Fibroblast of peridontal ligament (primary cell): ENCODE measurements around the gene EHBP1.

Experiments used
- DNase-seq: peaks from one replicate; pipeline ENCODE4 v3.0.0-alpha.2; 2010; ENCODE audit errors: extremely low read depth

The EHBP1 gene

DNA sequence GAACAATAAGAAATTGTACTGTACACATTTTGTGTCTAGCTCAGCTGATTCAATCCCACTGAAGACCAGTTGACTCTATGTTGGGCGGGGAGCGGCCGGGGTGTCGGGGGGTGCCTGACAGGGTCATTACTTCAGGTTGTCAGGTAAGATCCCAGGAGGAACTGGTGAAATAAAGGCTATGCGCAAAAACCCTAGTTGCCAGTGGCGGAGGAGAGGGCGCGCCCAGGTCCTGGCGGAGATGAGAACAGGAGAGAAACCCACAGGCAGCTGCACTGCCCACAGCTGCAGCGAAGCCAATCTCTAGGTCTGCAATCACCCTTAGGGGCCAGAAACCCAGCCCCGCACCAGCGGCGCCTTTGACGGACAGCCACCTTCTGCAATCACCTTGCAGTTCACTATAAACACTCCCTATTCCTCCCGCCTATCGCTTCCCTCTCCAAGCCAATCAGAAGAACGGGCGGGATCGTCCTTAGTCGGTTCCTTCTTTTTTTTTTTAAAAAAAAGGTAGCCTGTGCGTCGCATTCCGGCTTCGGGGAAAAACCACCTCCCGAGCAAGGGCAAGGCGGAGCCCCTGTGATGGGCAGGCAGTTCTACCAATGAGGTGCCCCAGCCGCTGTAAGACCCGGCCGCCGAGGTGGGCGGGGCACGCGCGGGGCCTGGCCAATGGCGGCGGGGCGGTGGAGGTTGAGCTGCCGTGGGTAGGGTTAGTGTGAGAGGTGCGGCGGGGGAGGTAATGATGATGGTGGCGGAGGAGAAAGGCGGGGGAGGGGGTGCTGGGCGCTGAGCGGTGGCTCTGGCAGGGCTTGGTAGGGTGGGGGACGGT lies at the start of gene EHBP1:
Gene EHBP1, plus strand, starts transcription at position 707 of the 823 bp plus-strand sequence. CDS start 1,479 bp downstream, outside the sequence.
- peak; percentile 100 for DNase-seq

DNA sequence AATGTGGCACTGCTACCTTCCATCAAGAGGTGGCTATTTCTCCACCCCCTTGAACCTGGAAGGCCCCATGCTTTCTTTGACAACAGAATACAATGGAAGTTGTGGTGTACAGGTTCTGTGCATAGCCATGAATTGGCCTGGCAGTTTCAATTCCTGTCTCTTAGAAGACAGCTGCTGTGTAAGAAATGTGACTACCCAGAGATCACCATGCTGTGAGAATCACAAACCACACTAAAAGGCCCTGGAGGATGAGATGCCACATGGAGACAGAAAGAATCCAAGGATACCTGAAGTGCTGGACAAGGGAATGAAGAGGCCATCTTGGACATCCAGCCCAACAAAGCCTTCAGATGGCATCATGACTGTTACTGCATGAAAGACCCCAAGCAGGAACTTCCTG lies 47.7 kb upstream of the EHBP1 start:
- DNase-seq = no peak

DNA sequence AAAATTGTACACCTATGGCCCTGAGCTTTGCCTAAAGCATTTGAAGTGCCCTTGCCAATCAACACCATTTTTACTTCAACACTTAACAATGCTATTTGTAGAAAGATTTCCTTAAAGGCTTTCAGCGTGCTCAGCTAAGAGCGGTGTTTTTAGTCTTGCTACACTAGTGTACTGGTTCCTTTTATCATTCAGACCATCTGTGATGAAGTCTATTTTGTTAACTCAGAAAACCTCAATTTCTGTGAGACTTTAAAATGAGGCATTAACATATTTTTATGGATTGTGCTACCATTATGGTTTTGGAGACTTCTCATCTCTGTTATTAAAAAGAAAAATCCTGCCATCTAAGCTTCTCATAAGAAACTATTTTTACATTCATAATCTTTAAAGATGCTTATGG lies 46.6 kb upstream of the EHBP1 start:
- DNase-seq = no peak

DNA sequence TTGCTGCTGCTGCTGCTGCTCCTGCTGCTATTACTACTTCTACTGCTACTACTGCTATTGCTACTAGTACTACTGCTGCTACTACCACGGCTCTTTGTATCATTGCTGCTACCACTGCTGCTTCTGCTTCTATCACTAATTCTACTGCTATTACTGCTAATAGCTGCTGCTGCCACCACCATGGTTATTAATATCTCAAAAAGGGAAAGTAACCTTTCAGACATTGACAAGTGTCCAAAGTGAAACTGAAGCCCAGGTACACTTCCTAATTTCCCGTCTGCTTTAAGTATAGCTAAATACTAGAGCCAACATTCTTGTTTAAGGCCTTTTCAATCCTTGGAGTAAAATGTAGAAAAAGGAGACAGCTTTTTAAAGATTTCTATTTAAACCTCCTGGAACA lies 45.4 kb upstream of the EHBP1 start:
- no peak for DNase-seq

DNA sequence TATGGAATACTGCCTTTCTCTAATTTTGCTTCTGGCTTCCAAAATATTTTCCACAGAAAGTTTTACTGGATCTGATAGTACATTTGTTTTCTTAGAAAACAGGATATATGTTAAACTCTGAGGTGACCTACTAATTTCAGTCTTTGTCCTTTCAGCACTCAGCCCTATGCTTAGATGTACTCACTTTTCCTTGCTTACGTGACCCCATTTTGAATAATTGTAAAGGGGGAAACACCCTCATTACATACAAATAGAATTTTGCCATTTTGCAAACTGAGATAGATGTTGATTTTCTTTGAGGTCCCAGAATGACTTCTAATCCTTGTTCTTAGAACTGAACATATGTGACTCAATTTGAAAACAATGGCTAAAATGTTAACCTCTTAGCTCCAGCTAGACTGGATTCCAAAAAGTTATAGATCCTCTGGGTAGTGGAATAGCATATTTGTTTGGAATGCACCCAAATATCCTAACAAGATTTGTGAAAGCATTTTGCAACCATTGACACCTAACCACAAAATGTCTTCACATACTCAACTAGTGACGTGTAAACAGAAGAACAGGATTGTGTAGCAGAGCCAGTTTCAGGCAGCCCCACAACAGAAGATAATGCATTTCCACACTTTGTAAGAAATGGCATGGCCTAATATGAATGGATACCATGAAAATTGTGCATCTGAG lies 44.8 kb upstream of the EHBP1 start:
- peak; percentile 99 for DNase-seq

DNA sequence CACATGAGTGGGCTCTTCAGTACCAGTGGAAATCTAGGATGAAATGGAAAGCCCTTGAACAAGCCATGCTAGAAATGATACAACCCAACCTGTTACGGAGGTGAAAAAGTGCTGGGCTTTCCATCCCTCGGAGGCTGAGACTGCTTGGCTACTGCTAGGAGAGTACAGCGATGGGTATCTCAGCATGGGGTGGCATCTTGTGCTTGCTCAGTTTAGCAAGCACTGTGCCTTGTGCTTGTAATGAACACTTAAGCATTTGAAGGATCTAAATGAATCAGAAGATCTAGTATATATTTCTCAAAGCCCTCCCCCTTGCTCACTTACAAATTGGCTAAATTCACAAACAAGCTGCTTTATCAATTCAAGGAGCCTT lies 44.3 kb upstream of the EHBP1 start:
- no peak for DNase-seq

DNA sequence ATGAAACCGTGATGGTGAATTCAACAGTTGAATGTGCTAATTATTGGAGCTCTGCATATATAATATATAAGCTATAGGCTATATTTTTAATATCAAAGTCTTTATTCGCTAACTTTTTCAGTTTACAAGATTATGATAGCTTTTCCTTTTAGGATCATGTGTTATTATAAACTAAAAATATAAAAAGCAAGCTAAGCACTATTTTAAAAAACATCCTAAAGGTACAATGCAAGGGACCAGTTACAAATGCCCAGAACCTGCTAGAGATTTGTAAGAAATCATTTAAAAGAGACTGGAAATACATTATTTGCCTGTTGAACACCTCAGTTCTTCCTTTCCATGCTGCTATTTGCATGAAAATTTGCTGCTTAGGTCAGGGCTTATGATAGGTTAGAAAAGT lies 43.4 kb upstream of the EHBP1 start:
- no peak for DNase-seq

DNA sequence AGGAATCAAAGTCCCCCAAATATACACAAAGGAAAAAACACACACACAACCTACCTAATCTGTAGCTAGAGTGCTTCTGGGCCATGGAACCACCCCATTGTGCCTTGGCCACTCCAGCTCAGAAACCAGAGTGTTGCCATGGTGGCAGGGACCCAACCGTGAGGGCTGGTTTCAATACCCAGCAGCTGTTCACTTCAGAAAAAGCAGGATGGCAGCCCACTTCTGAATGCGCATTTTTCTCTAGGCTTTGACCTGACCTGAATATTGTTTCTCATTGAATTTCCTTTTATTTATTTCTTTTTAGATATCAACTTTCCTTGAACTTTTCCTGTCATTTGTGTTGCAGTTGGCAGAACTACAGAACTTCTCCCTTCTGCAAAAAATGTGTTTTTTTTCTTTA lies 43.0 kb upstream of the EHBP1 start:
- DNase-seq = peak; percentile 69

DNA sequence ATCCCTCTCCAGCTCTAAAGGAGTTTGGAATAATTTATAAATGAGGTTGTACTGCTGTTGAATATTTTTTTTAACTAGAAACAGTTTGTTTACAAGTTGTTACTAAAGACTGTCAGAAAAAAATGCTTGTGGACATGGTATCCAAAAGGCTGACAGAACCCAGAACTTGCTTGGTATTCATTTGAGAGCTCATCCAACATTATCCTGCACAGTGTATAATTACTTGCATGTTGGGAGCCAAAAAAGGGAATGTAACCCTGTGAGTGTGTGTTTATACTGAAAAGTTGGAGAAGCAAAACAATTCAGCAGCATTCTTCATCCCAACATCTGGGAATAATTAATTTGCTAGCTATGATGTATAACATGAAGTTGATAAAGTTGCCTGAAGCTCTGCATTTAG lies 42.1 kb upstream of the EHBP1 start:
- peak; percentile 99 for DNase-seq

DNA sequence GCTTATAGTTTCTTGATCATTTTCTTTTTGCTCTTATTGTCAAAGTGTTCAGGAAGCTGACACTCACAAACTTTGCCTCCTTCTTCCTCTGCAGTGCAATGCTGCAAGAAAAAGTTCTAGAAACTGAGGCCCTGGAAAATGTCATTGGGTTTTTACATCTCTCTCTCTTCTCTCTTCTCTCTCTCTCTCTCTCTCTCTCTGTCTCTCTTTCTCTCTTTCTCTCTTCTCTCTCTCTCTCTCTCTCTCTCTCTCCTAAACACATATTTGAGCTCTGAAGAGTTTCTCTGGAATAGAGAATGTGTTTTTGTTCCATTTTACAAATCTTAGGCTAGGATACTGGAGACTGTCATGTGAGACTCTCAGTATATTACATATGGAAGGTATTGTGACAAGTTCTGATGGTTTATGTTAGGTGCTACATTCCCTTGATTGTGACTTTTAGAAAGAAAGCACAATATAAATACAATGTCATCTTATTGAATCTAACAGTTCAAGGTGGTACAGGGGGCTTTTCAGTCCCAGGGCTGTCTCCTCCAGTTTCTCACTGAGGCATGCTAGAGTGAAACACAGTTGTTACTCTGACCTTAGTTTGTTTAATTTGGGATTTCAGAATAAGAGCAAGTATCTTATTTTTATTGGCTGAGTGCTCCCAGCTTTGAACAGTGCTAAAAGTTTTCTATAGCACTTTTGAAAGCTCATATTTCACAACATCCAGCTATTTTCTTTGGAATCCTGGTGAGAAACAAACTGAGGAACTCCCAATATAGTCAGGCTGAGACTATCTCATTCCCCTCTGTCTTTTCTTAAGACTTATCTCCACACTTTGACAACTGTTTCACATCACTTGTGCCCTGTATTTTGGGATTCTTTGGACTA lies 41.4 kb upstream of the EHBP1 start:
- DNase-seq = peak; percentile 95

DNA sequence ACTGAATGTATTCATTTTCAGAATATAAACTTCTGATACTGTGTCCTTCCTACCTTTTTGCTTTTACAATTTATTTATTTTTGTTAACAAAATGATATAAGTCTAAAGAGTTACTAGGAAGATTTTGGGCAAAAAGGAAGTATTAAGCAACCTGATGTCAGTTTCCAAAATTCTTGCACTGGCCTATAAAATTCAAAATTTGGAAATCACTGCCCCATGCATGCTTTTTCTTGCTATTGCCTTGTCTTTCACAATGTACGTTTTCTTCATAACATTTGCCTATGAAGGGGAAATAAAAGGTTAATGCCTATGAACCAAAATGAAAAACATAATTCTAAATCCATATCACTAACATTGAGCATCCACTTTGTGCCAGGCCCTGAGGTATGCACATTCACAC lies 40.1 kb upstream of the EHBP1 start:
- DNase-seq = no peak

DNA sequence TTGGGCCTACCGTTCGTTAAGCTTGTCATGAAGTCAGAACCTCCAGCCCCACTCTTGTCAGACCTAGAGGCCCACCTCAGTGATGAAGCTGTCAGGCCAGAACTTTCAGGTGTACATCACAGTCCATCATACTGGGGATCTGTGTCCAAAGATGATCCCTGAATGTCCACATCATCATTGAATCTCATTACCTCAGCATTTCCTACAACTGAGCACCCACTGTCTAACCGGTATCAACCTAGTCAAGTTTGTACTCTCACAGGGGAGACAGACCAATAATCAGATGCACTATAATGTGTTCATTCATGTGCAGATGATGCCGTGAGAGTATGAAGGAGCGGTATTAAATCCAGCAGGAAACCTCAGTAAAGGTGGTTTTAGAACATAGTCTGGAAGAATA lies 36.3 kb upstream of the EHBP1 start:
- no peak for DNase-seq

DNA sequence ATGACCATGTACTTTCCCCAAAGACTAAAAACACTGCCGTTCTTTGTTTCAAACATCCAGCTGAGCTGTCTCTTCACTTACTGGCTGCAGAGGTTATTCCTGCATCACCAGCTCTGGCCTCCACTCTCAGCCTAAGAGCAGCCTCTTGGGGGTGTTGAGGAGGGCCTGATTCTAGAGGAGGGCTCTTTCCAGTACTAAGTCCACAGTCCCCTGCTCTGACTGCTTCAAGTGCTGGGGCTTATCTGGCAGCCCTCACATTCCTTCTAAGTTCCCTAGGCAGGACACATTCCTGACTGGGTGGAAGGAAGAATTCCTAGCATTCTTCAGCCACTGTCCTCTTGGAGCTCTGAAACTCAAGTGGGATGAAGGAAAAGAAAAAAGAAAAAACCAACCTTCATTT lies 32.9 kb upstream of the EHBP1 start:
- DNase-seq = peak; percentile 72

DNA sequence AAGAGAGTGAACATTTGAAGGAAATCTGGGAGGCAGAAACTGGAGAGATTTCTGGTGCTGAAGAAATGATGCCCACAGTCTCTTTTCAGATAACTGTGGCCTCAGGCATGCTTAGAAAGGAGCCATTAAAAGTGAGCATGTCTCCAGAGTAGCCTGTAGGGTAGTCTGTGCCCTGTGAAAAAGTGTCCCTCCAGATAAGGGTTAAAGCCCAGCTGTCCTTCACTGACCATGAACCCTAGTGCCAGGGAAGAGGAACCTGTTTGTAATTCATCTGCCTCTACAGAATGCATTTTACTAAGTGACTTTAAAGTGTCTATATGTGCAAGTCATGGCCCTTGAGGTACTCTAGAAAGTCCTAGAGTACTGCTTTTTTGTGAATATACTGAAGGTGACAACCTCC lies 30.5 kb upstream of the EHBP1 start:
- DNase-seq = no peak

DNA sequence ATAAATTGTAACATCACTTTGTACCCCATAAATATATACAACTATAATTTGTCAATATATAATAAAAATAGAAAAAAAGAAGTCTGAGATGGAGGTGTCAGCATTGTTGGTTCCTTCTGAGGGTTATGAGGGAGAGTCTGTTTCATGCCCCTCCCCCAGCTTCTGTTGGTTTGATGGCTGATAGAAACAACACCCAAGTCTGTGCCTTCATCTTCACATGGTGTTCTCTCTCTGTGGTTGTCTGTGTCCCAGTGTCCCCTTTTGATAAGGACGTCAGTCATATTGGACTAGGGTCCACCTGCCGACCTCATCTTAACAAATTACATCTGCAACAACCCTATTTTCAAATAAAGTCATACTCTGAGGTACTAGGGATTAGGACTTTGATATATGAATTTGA lies 20.3 kb upstream of the EHBP1 start:
- no peak for DNase-seq

DNA sequence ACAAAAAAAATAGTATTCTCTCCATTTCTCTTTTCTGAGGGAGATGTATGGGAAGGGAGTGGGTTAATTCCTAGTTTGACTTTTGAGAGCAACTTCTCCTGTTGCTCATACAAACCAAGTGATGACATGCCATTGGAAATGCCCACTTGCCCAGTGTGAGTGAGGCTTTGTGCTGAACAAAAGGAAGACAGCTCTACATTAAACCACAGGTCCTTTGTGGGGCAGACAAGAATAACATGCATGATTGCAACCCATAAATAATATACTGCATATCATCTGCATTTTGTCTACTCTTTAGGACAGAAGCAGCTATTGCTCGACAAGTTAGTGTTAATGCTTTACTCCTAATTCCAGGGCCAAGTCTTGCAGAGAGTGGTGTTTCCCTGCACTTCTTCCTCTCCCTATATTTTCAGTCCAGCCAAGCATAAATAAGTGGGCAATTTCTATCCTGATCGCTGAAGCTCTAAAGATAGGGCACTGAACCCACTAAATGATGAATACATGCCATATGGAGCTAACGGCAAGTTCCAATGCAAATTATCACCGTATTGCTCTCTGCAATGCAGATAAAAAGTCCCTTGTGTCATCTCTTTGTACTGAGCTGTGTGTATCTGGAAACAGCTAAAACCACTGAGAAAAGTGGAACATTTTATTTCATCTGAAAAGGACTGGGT lies 19.4 kb upstream of the EHBP1 start:
- DNase-seq = no peak

DNA sequence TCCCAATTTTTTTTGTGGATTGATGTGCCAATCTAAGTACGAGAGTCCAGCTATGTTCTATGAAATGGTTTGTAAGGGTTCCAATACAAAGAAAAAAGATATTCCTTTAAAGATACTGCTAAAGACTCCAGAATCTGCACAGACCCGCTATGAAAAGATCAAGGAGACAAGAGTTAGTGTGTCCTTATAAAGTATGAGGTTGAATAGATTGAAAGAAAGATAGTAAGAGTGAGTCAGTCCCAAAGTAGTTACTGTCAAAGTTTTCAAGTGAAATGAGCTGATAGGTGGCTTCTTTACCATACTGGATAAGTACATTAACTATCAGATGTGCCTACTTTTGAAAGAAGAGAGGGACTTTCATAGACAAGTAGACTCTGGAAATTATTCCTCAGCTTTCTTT lies 17.9 kb upstream of the EHBP1 start:
- no peak for DNase-seq

DNA sequence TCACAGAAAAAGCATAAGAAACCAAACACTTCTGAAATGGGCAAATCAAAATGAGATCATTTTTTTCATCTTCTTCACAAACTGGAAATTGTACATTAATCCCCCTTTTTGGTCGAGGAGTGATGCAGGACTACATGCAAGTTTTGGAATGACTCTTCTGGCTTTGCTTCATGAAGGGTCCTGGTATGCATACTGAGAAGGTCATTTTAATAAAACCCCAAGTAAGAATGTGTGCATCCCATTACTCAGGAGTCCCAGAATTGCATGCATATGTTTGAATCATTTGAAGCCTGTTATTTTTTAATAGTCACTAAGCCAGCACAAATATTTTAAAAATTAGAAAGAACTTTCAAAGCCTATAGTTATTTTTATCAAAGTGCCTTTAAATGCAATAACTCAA lies 16.7 kb upstream of the EHBP1 start:
- no peak for DNase-seq

DNA sequence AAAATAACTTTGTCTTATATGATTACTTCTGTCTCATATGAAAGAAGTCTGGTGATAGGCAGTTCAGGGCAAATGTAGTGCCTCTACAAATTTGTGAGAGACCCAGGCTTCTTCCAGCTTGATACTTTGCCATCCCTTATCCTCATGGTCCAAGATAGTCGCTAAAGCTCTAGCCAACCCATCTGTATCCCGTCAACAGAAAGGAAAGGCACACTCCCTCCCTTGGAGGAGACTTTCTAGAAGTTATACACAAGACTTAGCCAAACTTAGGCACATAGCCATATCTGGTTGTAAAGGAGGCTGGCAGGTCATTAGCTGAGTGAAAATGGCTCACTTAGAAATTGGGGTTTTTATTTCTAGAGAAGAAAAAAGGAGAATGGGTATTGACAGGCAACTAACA lies 14.3 kb upstream of the EHBP1 start:
- no peak for DNase-seq

DNA sequence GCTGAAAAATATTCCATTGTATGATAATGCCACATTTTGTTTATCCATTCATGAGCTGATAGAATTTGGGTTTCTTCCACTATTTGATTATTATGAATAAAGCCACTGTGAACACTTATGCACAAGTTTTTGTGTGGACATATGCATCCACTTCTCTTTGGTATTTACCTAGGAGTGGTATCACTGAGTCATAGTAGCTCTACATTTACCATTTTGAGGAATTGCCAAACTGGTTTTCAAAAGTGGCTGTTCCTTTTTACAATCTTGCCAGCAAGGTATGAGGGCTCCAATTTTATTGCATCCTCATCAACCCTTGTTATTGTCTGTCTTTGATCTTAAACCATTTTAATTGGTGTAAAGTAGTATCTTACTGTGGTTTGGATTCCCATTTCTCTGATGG lies 13.3 kb upstream of the EHBP1 start:
- DNase-seq = no peak

DNA sequence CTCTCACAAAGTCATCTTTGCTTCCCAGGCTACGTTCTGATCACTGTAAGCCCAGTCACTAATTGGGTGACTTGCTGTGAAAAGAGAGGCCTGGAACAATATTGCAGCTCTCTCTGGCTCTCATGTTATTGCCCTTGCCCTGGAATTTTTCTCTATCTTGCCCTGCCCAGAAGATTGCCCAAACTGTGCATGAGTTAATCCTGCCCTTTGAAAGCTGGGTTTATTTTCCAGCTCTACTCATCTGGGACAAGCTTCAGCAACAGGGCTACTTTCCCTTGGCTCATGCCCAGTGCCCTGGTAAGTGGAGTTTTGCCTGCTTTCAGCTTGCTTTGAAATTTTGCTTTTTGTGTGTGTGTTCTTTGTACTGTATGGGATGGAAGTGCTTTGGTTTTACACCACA lies 6.9 kb upstream of the EHBP1 start:
- DNase-seq = peak; percentile 62

DNA sequence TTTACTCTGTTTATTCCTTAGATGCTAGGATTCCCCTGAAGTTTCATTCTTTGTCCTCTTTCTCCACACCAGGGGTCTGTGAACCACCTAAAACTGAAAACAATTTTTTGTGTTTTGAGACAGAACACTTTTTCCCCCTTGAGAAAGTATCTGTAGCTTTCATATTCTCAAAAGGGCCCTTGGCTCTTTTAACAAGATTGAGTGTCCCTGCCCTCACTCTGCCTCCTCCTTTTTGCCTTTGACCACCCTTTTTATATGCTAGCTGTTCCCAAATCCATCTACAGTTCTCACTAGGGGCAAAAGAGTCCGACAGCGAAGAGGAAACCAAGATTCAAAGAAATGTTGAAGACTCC lies 883 bp upstream of the EHBP1 start:
- peak; percentile 11 for DNase-seq
